Transverse colon (tissue), 4 donors: ENCODE data around the gene SLFN5. TPM values are rescaled to one million over a fixed set of nuclear protein-coding genes. Genes with fewer than 3 reads are reported as not detected.

ENCODE experiments used
- DNase-seq: peaks from one replicate; pipeline ENCODE4 v3.0.0-alpha.2; 2019
- H3K27ac ChIP-seq, 4 donors: fragments of 200-600 bp; sonication (generic); 2 replicates each; pipeline ENCODE4 v1.5.1; 2016 to 2018; ENCODE audit warnings: inconsistent platforms in 4 of 4
- H3K27me3 ChIP-seq: fragments of 200-600 bp; sonication (generic); 2 replicates; pipeline ENCODE4 v1.5.1; 2017; ENCODE audit warnings: inconsistent platforms
- H3K36me3 ChIP-seq, 4 donors: fragments of 200-600 bp; sonication (generic); 2 replicates each; pipeline ENCODE4 v1.5.1; 2017 to 2019; ENCODE audit warnings: inconsistent platforms in 4 of 4
- H3K4me1 ChIP-seq, 4 donors: fragments of 200-600 bp; sonication (generic); 2 replicates each; pipeline ENCODE4 v1.5.1; 2017 to 2020; ENCODE audit warnings: inconsistent platforms in 4 of 4
- H3K4me3 ChIP-seq, 4 donors: fragments of 200-600 bp; sonication (generic); 1 replicate in 1 of 4; 2 replicates in 3 of 4; pipeline versions ENCODE4 v1.5.1 to v1.6.1; 2017 to 2019; ENCODE audit warnings: inconsistent platforms in 4 of 4
- H3K9me3 ChIP-seq, 2 donors: fragments of 200-600 bp; sonication (generic); 2 replicates each; pipeline ENCODE4 v1.5.1; 2017 to 2019; ENCODE audit warnings: inconsistent platforms in 2 of 2
- EP300 ChIP-seq: sonication (generic); formaldehyde crosslinking; IDR thresholded peaks from one replicate; pipeline ENCODE4 v1.6.1; 2017; ENCODE audit warnings: antibody characterized with exemption, low read depth
- POLR2A ChIP-seq: fragments of 450-650 bp; IDR thresholded peaks from one replicate; pipeline ENCODE4 v1.6.1; 2016; ENCODE audit warnings: antibody characterized with exemption, mild to moderate bottlenecking, moderate library complexity
- POLR2AphosphoS5 ChIP-seq, 3 donors: sonication (generic); formaldehyde crosslinking; IDR thresholded peaks; one replicate each; pipeline ENCODE4 v1.6.1; 2016; ENCODE audit warnings: antibody characterized with exemption in 3 of 3
- WGBS, 2 donors: methylation state at CpG; one replicate each; pipeline ENCODE4 v1.1.5; 2018; ENCODE audit warnings: low coverage in 1 of 2; 5-methylcytosine and 5-hydroxymethylcytosine counted together
- in situ Hi-C, 4 donors: fragments of 200-750 bp; cut with MboI; loops; one replicate each; pipeline versions ENCODE4 v1.15.0 to v1.15.1; 2017; ENCODE audit warnings: low sequenced_read_pairs in 3 of 4, low pct_ligation_motif_present in 1 of 4, low pct_unique_long_range_greater_than_20kb in 1 of 4
- intact Hi-C: fragments of 100-400 bp; cut with DNase I; formaldehyde crosslinking; loops from one replicate; pipeline ENCODE4 v1.15.1; 2023; ENCODE audit warnings: low total_unique reads
- total RNA-seq, 4 donors: library from RNA; depleted of rRNA; stranded (reverse); fragments of >200 nt; gene quantifications; one replicate each; pipeline ENCODE4 v1.1.0, GENCODE V29; 2016
- TF ChIP-seq, protein P1 (sequence below), 5 experiments: fragments of 200-600 bp in 3 of 5; fragments of 450-650 bp in 2 of 5; sonication (generic) in 3 of 5; IDR thresholded peaks; 1 replicate in 2 of 5; 2 replicates in 3 of 5; pipeline ENCODE4 v1.5.1; 2016 to 2017; ENCODE audit warnings: antibody characterized with exemption in 5 of 5, inconsistent platforms in 3 of 5, mild to moderate bottlenecking in 2 of 5, moderate library complexity in 1 of 5

Gene SLFN5
- total RNA-seq, 4 donors from 2014 or later = 2.8 to 14.0 (median 5.7) TPM

DNA sequence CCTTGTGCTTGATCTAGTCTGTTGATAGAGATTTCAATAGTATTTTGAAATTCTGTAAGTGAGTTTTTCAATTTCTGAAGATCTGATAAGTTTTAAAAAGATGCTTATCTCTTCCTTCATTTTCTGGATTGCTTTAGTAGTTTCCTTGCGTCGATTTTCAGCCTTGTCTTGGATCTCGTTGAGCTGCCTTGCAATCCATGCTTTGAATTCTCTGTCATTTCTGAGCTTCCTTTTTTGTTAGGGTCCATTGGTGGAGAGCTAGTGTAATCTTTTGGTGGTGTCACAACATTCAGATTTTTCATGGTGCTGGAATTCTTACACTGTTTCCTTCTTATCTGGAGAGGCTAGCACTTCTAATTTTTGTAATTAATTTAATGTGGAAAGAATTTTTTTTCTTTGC lies 69.5 kb downstream of the SLFN5 start:
- in situ Hi-C loops (loop anchor here (5.0 to 25.0 kb wide), 3 partner anchors 222 to 225 kb away; partner anchors contain the start of gene SLFN12L (in 4 of the 4)), intact Hi-C loops (loop anchor here (2.0 kb wide), 1 partner anchor 222 kb away; no protein-coding TSS in a partner anchor)
- TF ChIP-seq, protein P1, sequence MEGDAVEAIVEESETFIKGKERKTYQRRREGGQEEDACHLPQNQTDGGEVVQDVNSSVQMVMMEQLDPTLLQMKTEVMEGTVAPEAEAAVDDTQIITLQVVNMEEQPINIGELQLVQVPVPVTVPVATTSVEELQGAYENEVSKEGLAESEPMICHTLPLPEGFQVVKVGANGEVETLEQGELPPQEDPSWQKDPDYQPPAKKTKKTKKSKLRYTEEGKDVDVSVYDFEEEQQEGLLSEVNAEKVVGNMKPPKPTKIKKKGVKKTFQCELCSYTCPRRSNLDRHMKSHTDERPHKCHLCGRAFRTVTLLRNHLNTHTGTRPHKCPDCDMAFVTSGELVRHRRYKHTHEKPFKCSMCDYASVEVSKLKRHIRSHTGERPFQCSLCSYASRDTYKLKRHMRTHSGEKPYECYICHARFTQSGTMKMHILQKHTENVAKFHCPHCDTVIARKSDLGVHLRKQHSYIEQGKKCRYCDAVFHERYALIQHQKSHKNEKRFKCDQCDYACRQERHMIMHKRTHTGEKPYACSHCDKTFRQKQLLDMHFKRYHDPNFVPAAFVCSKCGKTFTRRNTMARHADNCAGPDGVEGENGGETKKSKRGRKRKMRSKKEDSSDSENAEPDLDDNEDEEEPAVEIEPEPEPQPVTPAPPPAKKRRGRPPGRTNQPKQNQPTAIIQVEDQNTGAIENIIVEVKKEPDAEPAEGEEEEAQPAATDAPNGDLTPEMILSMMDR (IDR thresholded peaks at IDR 0.05) = no peak
- TF ChIP-seq POLR2AphosphoS5 (IDR thresholded peaks at IDR 0.05) (no peak), EP300 (no peak), POLR2A (no peak)
- DNase-seq = no peak
- Histone ChIP-seq H3K9me3 (no peaks in the 10 kb centered on the region), H3K27ac (no peak overlapping the region), H3K4me3 (no peak overlapping the region), H3K27me3 (peaks cover 7% of the 10 kb centered on the region), H3K4me1 (peaks cover 0 to 11% (median 0%) of the 10 kb centered on the region in 4 donors), H3K36me3 (no peaks in the 10 kb centered on the region)
- 71 to 89% methylated on average over 3 of the region's 3 CpGs for WGBS, 2 donors

DNA sequence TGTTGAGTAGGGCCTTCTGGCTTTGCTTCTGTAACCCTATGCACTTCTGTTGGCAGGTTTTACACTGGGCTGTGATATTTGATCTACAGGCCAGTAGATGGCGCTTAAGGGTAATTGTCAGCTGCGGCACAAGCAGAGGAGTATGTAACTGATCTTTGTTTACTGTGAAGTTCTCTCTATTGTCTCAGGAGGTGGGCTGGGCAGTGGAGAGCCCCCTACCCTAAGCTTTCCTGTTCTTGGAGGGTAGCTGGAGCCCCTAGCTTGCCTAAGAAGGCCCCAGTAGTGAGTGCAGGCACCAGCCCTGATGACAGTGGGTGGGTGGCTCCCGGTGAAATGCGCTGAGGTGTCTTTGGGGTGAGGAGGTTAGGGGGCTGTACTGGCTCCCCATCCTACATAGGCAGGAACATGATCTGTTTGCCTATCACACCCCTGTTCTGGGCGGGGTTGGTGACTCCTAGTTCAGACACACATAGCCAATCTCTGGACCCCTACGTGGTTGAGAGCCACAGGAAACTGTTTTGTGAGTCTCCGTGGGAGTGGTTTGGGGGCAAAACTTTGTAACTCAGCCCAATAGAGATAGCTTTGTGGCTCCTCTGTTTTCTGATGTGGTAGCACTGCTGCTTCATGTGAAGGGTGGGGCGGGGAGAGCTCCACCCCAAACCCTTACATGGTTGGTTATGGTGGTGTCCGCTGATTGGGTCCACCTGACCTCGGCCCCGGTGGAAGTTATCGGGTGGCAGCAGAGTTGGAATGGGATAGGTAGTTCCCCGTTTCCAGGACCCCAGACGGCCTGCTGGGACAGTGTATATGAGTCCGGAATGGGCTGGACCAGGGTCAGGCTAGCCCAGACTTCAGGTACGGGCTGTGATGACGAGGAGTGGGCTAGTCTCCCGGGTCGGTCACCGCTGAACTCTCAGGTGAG lies 70.2 kb downstream of the SLFN5 start:
- 0 to 22% methylated on average over 2 to 20 of the region's 20 CpGs for WGBS, 2 donors
- H3K4me1 ChIP-seq = peaks cover 0 to 11% (median 0%) of the 10 kb centered on the region in 4 donors
- H3K9me3 ChIP-seq = no peaks in the 10 kb centered on the region
- no peak for TF ChIP-seq POLR2AphosphoS5 (IDR thresholded peaks at IDR 0.05)
- peak; percentile 18 for TF ChIP-seq POLR2A
- TF ChIP-seq, protein P1 (IDR thresholded peaks at IDR 0.05) = peak; percentile 74 to 79 (median 75)
- H3K27ac ChIP-seq = peak overlapping the region; percentile 36 to 65 (median 49)
- in situ Hi-C loops = loop anchor here (5.0 to 25.0 kb wide), 3 partner anchors 222 to 224 kb away; partner anchors contain the start of gene SLFN12L (in 4 of the 4)
- peak overlapping the region in 3 of 4 donors; percentile 6 to 29 (median 14) for H3K4me3 ChIP-seq
- intact Hi-C loops = loop anchor here (2.0 kb wide), 1 partner anchor 222 kb away; no protein-coding TSS in a partner anchor
- H3K27me3 ChIP-seq = no peaks in the 10 kb centered on the region
- no peaks in the 10 kb centered on the region for H3K36me3 ChIP-seq
- peak; percentile 51 for DNase-seq

DNA sequence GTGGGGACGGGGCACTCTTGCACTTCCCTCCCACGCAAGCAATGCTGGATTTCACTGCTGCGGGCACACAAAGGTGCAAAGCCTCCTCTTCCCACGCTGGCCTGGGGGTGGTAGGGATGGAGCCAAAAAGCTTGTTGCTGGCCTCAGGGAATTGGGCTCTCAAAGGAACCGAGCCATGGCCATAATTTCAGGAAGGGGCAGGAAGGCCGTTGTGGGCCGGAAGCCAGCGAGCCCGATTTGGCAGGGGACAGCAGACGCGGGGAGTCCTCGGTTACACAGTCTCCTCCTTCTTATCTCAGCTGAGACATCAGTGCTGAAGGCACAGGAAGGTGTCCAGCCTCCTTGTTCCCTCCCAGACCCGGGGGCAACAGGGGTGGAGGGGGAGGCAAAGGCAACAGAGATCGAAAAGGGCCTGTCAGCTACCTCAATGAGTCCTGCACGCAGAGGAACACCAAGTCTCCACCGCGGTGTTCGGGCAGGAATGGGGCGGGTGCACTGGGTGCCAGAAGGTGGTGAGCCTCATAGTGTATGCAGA lies 71.1 kb downstream of the SLFN5 start:
- intact Hi-C loops (loop anchor here (2.0 kb wide), 1 partner anchor 221 kb away; no protein-coding TSS in a partner anchor), in situ Hi-C loops (loop anchor here (5.0 to 25.0 kb wide), 3 partner anchors 221 to 223 kb away; partner anchors contain the start of gene SLFN12L (in 4 of the 4))
- 20 to 50% methylated on average over 1 to 19 of the region's 19 CpGs for WGBS, 2 donors
- H3K27me3 ChIP-seq = no peaks in the 10 kb centered on the region
- H3K27ac ChIP-seq = peak overlapping the region; percentile 20 to 45 (median 33)
- H3K36me3 ChIP-seq = no peaks in the 10 kb centered on the region
- TF ChIP-seq EP300 (no peak), POLR2A (no peak)
- TF ChIP-seq, protein P1 (IDR thresholded peaks at IDR 0.05) = no peak
- no peaks in the 10 kb centered on the region for H3K9me3 ChIP-seq
- H3K4me3 ChIP-seq = peak overlapping the region in 3 of 4 donors; percentile 6 to 29 (median 14)
- peak; percentile 14 for DNase-seq
- H3K4me1 ChIP-seq = peaks cover 0 to 11% (median 0%) of the 10 kb centered on the region in 4 donors
